NCI-H1930 (cell line): Measurements from ENCODE around the gene DEXI.
"Not testable (repeated sequence)": the region's sequence is repeated elsewhere in the genome, so short reads cannot be mapped to it uniquely, and the experiment has no call there.

Experiments used
- DNase-seq, 2 experiments: peaks; one replicate each; lab custom pipeline; 2025; lab: John Stamatoyannopoulos, UW

The DEXI gene

GRCh38 chr16:10926867-10927266 is 15.4 kb downstream of the DEXI start:
- DNase-seq: no peak

- no peak for DNase-seq
These were observed 16.2 kb downstream of the DEXI start for GRCh38 chr16:10926094-10926493.

- DNase-seq: not testable (repeated sequence)
These were observed 17.0 kb downstream of the DEXI start for GRCh38 chr16:10925285-10925684.

GRCh38 chr16:10923650-10924214 is 18.5 kb downstream of the DEXI start:
- no peak for DNase-seq

DNA sequence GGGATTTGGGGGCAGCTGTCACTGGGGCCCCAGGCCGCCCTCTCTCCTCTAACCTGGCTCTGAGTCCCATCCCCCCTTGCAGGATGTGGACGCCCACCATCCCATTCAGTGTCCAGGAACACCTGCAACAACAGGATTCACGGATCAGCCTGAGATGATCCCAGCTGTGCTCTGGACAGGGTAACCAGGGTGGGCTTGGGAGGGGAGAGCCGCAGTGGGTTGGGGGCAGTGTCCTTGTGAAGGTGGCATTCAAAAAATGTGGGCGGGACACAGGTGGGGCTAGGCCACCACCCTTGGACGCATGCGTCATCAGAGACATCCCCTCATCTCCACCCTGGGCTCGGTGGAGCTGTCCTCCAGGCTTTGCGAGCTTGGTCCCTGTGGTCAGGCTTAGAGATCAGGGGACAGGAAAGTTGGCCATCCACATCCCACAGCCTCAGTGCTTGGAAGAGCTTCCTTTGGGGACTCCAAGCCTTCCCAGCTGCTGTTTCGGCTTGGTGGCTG is 19.1 kb downstream of the DEXI start:
- no peak for DNase-seq

DNA sequence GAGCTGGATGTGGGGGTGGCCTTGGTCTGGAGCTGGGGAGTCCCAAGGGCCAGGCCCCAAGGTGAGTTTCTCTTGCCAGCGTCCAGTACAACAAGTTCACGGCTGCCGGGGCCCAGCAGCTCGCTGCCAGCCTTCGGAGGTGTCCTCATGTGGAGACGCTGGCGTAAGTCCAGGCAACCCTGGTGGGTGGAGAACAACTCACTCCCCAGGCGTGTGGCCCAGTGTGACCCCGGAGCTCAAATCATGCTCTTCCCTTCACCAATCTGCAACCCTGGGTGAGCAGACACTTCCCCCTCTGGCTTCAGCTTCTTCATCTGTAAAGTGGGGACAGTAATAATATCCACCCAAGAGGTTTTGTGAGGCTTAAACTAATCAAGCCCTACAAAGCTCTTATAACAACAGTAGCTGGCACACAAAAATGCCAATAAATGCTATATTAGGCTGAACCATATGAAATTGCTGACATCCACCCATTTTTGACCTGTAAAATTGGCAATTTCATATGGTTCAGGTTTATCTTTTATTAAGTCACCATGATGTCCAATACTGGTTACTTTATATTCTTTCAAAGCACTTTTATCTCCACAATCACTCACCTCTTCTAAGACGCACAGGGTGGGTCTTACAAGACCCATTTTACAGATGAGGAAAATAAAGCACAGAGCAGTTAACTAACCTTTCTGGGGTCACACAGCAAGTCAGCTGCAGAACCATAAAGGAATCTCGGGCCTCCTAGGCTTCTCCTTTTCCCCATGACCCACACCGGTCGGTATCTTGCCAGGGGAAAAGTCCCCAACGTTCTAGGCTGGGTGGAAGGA is 19.7 kb downstream of the DEXI start:
- DNase-seq: no peak

DNA sequence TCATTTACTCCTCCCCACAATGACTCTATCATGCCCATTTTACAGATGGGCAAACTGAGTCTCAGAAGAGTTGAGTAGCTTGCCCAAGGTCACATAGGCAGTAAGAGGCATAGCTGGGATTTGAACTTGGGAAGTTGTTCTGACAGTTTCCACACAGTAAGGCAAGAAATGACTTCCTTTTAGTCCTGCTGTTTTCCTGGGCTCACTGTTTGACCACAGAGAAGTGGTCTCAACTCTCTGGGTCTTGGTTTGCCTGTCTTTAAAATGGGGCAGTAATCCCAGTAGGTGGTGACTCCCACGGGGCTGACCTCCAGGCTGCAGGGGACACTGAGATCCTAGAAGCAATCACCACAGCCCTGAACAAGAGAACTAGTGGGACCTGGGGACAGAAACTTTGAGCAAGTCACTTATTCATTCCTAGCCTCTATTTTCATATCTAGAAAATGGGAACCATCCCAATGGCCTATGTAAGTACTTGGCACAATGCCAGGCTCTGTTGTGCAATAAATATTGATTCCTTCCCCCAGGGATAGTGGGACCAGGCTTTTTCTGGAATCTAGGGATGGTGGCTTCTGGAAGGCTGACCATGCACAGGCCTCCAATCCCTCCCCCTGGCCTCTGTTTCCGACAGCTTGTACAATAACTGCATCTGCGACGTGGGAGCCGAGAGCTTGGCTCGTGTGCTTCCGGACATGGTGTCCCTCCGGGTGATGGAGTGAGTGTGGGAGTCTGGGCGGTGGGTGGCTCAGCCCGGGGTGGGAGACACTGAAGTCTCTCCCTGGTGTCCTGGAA is 20.5 kb downstream of the DEXI start:
- no peak for DNase-seq

DNA sequence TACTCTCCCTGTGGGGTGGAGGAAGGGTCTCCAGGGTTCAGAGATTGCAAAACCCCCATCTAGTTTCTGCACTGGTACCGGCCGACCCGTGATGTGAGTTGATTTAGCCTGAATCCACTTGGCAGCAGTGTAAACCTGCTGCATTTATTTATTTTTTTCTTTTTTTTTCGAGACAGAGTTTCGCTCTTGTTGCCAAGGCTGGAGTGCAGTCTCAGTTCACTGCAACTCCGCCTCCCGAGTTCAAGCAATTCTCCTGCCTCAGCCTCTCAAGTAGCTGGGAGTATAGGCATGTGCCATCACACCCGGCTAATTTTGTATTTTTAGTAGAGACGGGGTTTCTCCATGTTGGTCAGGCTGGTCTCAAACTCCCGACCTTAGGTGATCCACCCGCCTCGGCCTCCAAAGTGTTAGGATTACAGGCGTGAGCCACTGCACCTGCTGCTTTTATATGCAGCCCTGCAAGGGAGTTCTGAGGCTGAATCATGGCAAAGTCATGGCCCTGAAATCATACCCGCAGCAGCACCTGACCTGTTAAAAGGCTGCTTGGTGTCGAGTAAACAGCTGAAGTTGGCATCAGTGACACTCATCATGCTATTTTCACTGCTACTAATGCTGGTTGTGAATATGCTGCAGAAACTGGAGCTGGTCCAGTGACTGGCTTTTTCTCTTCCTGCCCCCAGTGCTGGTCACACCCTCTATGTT is 21.4 kb downstream of the DEXI start:
- DNase-seq: no peak

GRCh38 chr16:10919003-10919351 is 23.3 kb downstream of the DEXI start:
- no peak for DNase-seq

DNA sequence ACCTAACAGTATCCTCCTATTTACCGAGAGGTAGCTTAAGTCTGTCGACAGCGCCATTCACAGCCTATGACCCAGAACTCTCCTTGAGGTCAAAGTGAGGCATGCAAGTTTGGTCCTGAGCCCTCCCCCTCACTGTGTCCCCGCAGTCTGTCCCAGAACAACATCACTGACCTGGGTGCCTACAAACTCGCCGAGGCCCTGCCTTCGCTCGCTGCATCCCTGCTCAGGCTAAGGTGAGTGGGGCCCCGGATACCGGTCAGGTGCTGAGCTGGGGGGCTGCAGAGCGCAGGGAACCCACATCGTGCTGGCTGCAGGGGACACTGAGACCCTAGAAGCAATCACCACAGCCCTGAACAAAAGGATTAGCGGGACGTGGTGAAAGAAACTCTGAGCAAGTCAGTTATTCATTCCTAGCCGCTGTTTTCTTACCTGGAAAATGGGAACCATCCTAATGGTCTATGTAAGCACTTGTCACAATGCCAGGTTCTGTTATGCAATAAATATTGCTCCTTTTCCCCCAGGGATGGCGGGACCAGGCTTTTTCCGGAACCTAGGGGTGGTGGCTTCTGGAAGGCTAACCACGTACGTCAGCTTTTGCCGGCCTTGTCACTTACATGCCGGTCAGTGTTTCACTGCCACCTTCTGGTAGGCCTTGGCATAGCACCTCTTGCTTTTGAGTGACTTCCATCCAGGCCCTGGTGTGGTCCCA is 23.8 kb downstream of the DEXI start:
- peak; percentile 64 to 83 for DNase-seq

DNA sequence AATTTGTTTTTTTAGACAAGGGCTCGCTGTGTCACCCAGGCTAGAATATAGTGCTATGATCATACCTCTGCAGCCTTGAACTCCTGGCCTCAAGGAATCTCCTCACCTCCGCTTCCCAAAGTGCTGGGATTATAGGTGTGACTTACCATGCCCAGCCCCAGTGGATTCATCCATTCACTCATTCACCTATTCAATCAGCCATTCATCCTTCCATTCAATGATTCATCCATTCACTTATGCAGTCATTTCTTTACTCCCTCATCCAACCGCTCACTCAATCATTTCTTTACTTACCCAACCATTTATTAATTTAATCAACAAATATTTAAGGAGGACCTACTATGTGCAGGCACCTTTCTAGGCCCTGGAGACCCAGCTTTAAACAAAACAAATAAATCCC is 25.7 kb downstream of the DEXI start:
- no peak for DNase-seq

- DNase-seq: no peak
These were observed 31.0 kb downstream of the DEXI start for GRCh38 chr16:10911267-10911666.

DNA sequence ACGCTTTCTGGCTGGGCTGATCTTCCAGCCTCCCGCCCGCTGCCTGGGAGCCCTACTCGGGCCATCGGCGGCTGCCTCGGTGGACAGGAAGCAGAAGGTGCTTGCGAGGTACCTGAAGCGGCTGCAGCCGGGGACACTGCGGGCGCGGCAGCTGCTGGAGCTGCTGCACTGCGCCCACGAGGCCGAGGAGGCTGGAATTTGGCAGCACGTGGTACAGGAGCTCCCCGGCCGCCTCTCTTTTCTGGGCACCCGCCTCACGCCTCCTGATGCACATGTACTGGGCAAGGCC is 34.6 kb downstream of the DEXI start:
- DNase-seq: no peak

DNA sequence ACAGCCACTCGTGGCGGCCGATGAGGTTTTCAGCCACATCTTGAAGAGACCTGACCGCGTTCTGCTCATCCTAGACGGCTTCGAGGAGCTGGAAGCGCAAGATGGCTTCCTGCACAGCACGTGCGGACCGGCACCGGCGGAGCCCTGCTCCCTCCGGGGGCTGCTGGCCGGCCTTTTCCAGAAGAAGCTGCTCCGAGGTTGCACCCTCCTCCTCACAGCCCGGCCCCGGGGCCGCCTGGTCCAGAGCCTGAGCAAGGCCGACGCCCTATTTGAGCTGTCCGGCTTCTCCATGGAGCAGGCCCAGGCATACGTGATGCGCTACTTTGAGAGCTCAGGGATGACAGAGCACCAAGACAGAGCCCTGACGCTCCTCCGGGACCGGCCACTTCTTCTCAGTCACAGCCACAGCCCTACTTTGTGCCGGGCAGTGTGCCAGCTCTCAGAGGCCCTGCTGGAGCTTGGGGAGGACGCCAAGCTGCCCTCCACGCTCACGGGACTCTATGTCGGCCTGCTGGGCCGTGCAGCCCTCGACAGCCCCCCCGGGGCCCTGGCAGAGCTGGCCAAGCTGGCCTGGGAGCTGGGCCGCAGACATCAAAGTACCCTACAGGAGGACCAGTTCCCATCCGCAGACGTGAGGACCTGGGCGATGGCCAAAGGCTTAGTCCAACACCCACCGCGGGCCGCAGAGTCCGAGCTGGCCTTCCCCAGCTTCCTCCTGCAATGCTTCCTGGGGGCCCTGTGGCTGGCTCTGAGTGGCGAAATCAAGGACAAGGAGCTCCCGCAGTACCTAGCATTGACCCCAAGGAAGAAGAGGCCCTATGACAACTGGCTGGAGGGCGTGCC is 35.1 kb downstream of the DEXI start:
- no peak for DNase-seq

DNA sequence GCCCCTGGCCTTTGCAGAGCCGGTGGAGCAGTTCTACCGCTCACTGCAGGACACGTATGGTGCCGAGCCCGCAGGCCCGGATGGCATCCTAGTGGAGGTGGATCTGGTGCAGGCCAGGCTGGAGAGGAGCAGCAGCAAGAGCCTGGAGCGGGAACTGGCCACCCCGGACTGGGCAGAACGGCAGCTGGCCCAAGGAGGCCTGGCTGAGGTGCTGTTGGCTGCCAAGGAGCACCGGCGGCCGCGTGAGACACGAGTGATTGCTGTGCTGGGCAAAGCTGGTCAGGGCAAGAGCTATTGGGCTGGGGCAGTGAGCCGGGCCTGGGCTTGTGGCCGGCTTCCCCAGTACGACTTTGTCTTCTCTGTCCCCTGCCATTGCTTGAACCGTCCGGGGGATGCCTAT is 35.8 kb downstream of the DEXI start:
- DNase-seq: no peak

- no peak for DNase-seq
These were observed 39.3 kb downstream of the DEXI start for GRCh38 chr16:10902999-10903398.

DNA sequence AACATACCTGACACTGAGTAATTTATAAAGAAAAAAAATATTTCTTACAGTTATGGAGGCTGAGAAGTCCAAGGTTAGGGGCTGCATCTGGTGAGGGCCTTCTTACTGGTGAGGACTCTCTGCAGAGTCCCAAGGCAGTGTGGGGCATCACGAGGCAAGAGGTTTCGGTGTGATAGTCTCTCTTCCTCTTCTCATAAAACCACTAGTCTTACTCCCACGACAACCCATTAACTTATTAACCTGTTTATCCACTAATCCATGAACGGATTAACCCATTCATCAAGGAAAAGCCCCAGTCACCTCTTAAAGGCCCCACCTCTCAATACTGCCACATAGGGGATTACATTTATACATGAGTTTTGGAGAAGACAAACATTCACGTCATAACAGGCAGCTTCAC is 45.1 kb downstream of the DEXI start:
- DNase-seq: no peak

DNA sequence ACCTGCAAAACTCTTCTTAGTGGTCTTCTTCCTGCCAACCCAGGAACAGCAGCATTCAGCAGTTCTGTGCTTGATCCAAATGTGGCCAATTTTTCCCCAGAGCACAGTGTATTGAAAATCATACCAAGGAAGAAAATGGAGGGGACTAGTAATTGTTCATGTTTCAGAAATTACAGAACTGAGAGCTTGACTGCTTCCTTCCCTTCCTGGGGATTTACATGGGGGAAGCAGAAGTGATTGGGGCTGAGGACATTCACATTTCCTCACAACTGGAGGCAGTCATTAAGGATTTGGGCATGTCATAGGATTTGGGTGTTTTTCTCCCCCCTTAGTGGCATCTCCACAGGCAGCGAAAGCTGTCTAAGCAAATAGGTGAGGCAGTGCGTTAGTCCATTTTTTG is 45.5 kb downstream of the DEXI start:
- no peak for DNase-seq

DNA sequence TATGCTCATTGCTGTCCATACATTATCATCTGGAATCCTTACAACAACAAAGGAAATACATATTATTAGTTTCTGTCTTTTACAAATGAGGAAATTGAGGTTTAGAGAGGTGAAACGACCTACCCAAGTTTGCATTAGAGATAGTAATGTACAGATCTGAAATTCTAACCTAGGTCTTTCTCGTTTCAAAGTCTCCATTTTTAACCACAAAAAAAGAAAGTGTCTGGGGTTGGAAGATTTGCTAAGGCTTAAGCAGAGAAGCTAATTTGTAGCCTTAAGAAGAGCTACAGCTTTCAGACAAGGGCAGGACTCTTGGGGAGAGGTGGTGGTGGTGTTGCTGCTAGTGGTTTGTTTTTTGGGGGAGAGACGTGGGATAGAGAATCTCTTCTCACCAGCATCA is 46.1 kb downstream of the DEXI start:
- DNase-seq: no peak

DNA sequence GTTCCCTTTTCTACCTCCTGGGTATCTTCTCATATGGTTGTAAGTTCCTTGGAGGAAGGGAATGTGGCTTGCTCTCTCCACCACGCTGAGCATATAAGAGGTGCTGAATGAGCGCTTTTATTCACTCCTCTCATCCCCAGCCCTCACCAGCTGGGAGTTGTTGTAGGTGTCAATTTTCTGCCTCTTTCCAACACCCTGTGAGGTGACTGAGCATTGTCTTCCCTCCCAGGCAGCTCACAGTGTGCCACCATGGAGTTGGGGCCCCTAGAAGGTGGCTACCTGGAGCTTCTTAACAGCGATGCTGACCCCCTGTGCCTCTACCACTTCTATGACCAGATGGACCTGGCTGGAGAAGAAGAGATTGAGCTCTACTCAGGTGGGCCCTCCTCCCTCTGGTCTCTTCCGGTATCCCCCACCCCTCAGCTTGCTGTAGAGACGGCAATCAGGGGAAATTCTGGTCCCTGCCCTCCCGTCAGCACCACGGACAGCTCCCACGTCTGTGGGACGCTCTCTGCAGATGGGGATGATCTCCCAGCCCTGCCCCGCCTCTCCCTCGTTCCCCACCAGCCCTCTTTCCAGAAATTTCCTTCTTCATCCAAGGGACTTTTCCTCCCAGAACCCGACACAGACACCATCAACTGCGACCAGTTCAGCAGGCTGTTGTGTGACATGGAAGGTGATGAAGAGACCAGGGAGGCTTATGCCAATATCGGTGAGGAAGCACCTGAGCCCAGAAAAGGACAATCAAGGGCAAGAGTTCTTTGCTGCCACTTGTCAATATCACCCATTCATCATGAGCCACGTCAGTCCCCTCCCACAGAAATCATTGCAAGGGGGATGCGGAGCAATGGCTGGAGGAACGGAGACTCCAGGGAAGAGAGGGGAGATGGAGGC is 47.0 kb downstream of the DEXI start:
- no peak for DNase-seq
